Stimulated activated CD8-positive, alpha-beta memory T cell treated with anti-CD3 and anti-CD28 coated beads, Interleukin-12 subunit alpha, Interleukin-12 subunit beta, amount 100 ng/mL, for 24 hours (primary cell): Measurements from ENCODE around the gene TSPAN17.
"Not testable (repeated sequence)": the region's sequence is repeated elsewhere in the genome, so short reads cannot be mapped to it uniquely, and the experiment has no call there.

ENCODE experiments used
- DNase-seq: peaks from one replicate; pipeline ENCODE4 v3.0.0-alpha.2; 2020; ENCODE audit errors: extremely low read depth

TSPAN17 gene

DNA sequence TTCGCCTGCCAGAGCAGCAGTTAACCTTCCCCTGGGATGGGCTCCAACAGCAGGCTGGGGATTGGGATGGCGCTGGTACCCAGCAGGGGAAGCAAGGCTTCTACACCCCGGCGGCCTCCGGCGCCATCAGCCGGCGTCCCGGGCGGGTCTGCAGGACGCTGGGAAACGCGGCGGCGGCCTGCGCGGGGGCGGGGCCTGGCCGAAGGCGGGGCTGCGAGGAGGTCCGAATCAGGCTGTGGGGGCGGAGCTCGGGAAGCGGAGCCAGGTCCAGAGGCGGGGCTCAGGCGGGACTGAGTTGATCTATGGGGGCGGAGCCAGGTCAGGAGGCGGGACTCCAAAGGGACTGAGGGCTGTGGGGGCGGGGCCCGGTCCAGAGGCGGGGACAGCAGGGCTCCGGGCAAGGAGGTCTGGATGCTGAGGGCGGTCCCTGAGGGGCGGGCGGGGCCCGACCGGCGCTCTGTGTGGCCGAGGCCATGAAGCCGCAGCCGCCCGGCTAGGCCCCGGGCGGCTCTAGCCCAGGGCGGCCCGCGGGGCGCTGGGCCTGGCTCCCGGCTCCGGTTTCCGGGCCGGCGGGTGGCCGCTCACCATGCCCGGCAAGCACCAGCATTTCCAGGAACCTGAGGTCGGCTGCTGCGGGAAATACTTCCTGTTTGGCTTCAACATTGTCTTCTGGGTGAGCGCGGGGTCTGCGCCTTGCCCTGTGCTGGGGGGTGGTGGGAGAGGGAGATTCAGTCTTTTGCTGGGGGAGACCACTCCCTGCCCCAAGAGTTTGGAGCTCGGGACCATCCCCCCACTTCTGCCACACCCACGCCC, at the start of gene TSPAN17:
Gene TSPAN17, plus strand, starts transcription at position 455 of the 813 bp plus-strand sequence. Its CDS starts 132 bp downstream, at position 587.
- DNase-seq, result peak; percentile 98

- DNase-seq, result not testable (repeated sequence)
Observed at GRCh38 chr5:176599749-176600430, 47.4 kb upstream of the TSPAN17 start.

- no peak for DNase-seq
Observed at GRCh38 chr5:176601901-176602482, 45.3 kb upstream of the TSPAN17 start.

DNA sequence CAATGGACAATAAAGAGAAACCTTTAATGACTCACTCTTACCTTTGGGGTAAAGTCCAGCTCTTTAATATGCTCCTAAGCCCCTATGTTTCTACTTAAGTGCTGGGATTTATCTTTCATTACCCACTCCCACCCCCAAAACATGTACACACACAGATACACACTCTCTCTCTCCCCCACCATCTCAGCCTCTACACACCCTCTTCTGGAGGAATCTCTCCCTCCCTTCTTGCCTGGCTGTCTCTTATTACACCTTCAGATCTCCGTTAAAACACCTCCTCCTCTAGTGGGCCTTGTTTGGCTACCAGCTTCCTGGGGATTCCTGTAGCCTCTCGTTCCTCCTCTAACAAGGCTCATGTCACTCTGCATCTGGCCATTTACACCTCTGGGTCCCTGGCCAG, 44.2 kb upstream of the TSPAN17 start:
- no peak for DNase-seq

- no peak for DNase-seq
Observed at GRCh38 chr5:176606032-176606431, 41.3 kb upstream of the TSPAN17 start.

DNA sequence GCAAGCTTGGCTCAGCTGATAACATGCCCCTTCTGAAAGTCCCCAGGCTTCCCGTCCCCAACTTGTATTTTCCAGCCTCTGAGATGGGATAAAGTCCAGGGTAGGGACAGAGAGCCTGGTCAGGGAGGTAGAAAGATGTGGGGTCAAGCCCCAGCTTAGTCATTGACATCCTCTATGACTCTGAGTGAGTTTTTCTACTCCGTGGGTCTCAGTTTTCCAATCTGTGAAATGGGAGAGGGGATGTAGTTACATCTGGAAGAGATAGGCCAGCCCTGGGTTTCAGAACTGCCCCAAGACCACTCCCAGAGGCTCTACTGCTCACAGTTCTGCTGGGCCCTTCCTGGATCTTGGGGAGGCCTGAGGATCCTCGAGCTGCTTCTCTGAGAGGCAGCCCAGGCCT, 40.4 kb upstream of the TSPAN17 start:
- DNase-seq, result no peak

DNA sequence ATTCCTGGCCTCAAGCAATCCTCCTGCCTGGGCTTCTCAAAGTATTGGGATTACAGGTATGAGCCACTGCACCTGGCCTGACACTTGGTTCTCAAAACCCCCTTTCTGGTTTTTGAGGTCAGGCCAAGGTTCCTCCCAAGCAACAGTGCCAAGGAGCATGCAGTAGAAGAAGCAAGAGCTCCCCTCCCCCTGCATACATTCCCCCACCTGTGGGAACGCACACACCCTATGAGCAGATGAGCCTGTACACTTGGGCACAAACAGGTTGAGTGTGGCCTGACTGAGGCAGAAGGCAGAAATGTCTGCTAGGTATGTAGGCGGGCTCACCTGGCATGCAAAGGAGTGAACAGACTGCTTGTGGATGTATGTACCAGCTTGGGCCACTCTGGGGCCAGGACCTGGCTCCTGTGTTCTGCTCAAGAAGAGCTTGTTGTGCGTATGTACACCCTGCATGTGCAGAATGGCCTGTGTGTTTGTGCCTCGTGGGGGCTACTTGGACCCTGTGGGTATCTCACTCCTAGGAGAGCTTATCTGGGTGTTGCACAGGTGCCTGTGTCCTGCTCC, 39.1 kb upstream of the TSPAN17 start:
- DNase-seq, result no peak

DNA sequence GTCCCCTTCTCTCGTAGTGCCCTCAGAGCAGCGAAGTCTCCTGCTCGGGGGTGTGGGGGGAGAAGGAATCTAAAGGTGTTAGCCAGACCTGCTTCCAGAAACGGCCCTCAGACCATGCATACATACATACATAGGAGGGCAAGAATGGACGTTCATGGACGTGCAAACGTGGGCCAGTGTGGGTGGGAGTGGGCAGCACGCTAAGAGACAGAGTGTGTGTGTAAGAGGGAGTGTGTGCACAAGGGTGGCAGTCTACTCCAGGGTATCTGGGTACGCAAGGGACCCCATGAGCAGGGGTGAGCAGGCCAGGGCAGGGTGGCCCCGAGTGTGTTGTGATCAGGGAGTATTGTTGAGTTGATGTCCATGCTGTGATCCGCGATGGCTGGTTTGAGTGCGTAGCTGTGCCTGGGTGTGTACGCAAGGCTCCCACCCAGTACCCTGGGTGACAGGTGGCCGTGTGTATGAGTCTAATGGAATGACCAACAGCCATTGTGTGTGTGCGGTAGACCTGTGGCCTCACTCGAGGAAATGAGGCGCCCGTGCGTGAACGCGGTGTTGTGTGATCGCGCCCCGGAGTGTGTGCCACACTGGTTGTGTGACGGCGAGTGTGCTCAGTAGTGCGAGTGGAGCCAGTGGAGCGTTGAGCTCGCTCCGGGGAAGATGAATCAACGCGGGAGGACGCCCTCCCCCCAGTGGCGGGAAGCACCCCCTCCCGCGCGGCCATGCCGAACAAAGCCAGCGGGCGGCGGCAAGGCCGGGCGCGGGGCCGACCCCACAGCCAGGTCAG, 38.2 kb upstream of the TSPAN17 start:
- no peak for DNase-seq

DNA sequence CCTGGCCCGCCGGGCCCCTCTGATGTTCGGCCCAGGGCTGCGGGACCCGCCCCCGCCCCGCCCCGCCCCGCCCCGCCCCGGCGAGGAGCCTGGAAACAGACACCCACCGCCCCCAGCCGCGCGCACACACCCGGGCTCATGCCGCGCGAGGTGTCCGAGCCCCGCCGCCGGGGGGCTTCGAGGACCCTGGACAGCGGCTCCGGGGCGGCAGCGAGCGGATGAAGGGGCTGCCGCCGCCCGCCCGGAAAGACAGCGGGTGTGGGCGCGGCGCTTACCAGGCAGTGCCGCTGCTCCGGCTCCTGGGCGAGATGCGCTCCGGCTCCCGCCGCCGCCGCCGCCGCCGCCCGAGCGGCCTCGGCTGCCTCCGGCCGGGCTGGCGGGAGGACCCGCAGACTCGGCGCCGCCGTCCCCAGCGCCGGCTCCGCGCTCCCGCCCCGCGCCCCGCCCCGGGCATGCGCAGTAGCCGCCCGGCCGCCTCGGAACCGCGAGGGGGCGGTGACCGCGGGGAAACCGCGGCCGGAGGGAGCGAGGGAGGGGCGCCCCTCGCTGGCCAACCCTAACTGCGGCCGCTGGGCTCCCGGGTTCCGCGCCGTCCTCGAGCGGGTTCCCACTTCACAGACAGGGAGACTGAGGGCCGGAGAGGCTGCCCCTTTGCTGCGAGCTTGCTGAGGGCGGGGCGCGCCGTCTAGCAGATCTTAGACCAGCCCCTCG, 37.4 kb upstream of the TSPAN17 start, which contains the start of gene GPRIN1:
Gene GPRIN1, minus strand, starts transcription at position 433 of the 711 bp plus-strand sequence. CDS start 10,322 bp downstream, outside the sequence.
- no peak for DNase-seq

DNA sequence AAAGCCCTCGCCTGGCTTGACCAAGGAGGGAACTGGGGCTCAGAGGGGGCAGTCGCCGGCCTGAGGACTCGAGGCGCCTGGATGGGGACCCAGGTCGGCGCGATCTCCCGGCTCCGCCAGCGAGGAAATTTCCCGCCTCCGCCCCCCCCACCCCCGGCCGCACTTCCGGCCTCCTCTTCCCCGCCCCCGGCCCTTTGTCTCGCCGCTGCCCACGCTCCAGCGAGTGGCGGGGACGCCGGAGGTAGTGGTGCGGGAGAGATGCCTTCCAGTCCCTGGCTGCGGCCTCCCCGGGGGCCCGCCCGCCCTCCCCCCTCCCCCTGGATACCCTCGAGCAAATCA, 36.9 kb upstream of the TSPAN17 start:
- no peak for DNase-seq

GRCh38 chr5:176611435-176611834, 35.8 kb upstream of the TSPAN17 start:
- DNase-seq, result no peak

DNA sequence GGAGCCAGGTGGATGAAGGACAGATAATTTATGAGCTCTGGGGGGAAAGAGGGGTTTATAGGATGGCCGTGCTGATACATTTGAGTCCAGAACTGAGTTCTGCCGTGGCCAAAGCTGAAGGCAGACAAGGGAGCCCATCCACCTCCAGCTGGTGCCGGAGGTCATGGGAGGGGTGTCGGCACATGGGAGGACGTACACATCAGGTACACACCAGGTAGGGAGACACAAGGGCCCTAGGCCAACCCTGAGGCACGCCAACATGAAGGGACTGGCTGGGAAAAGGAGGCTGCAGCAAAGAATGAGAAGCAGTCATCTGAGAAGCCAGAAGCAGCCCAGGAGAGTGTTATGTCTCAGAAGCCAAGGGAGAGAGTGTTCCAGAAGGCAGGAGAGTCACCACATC, 35.3 kb upstream of the TSPAN17 start:
- DNase-seq, result no peak

DNA sequence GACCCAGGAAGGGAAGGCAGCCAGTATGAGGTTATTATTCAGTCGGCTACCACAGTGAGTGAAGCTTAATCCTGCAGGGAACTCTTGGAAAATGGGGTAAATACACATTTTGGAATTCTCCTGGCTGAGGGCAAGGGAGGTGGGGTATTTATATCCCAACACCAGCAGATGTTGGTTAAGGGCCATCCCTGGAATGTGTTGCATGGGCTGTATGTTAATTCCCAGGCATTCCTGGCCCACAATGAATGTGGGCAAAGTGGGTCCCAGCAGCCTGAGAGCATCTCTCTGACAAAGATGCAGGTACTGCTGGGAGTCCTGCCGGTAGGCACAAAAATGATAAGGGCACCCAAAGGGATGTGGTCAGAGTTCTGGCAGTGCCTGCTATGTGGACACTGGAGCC, 34.4 kb upstream of the TSPAN17 start:
- DNase-seq, result no peak

- DNase-seq, result no peak
Observed at GRCh38 chr5:176614805-176615478, 32.3 kb upstream of the TSPAN17 start.

DNA sequence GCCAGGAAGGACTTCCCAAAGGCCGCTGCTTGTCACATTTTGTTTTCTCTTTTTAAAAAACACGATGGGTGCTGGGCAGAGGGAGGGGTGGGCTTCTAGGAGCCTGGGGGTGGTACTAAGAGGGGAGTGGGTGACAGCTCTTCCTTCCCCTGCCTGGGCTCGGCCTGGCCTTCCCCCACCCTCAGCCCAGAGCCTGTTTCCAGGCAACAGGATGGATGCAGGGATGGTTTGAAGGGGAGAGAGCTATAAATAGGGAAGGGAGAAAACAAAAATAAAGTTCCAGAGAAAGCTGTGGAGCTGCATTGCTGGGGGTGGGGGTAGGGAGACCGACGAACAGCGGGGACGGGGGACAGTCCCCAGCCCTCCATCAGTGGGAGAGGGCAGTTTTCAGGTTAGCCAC, 30.8 kb upstream of the TSPAN17 start:
- DNase-seq, result no peak

DNA sequence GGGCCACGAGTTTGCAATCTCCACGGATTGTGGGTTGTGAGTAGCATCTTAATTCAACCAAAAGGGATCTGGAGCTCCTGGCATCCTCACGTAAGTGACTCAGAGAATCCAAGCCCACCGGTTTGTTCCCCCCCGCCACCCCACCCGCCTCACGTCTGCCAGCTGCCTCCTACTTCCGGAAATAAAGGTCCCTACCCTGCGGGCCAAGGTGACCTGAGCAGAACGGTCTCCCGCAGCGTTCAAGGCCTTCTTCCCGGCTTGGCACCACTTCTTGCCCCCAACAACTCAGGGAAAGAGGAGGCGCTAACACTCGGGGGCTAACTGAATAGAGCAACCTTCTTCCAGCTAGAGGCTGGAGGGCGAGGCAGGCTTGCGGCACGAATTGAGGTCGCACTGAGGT, 28.5 kb upstream of the TSPAN17 start:
- no peak for DNase-seq

- DNase-seq, result peak; percentile 64
Observed at GRCh38 chr5:176619203-176619568, 28.1 kb upstream of the TSPAN17 start.

GRCh38 chr5:176619569-176620332, 27.5 kb upstream of the TSPAN17 start:
- no peak for DNase-seq

- DNase-seq, result no peak
Observed at GRCh38 chr5:176620333-176620981, 26.8 kb upstream of the TSPAN17 start.
